GM12872 (cell line): ENCODE results near the gene SLC35G6.
A peak's percentile ranks its signal among the peaks of the same experiment; 100 is the strongest.

Experiments used
- CTCF ChIP-seq: IDR thresholded peaks from 3 replicates; pipeline ENCODE4 v1.5.1; 2011; ENCODE audit warnings: low read depth, mild to moderate bottlenecking, low read length, moderate library complexity; ENCODE audit not compliant: insufficient read depth

SLC35G6 gene

GRCh38 chr17:7497636-7498035 lies 16.4 kb downstream of the SLC35G6 start:
- TF ChIP-seq CTCF, result no peak

- no peak for TF ChIP-seq CTCF
Measured at GRCh38 chr17:7499161-7499560, 17.9 kb downstream of the SLC35G6 start.

- no peak for TF ChIP-seq CTCF
Measured at GRCh38 chr17:7501729-7502128, 20.5 kb downstream of the SLC35G6 start.

- TF ChIP-seq CTCF, result no peak
Measured at GRCh38 chr17:7502171-7502847, 21.1 kb downstream of the SLC35G6 start.

- TF ChIP-seq CTCF, result peak; percentile 36; the same call in 1 of the 3 replicates
Measured at GRCh38 chr17:7502987-7503386, 21.7 kb downstream of the SLC35G6 start.

- no peak for TF ChIP-seq CTCF
Measured at GRCh38 chr17:7503521-7503920, 22.3 kb downstream of the SLC35G6 start.

- no peak for TF ChIP-seq CTCF
Measured at GRCh38 chr17:7508145-7508544, 26.9 kb downstream of the SLC35G6 start.
